Adrenal gland (tissue), 12 donors: ENCODE measurements around the gene GAS2L1. TPM values are rescaled to one million over a fixed set of nuclear protein-coding genes. Genes with fewer than 3 reads are reported as not detected.
A peak's percentile ranks its signal among the peaks of the same experiment; 100 is the strongest.

ENCODE experiments used
- DNase-seq, 7 donors: peaks; one replicate each; pipeline ENCODE4 v3.0.0-alpha.2; 2019 to 2020
- H3K27ac ChIP-seq, 5 donors: fragments of 200-600 bp; sonication (generic) in 4 of 5; 1 replicate in 3 of 5; 2 replicates in 2 of 5; pipeline versions ENCODE4 v1.5.1 to v1.8.0; 2016 to 2020; ENCODE audit warnings: mild to moderate bottlenecking in 1 of 5
- H3K27me3 ChIP-seq: fragments of 200-600 bp; 2 replicates; pipeline ENCODE4 v1.8.0; 2021
- H3K36me3 ChIP-seq, 2 donors: fragments of 200-600 bp; replicated peaks in 1 of 2; 1 replicate in 1 of 2; 2 replicates in 1 of 2; pipeline versions ENCODE4 v1.5.1 to v1.8.0; 2018 to 2022
- H3K4me1 ChIP-seq, 2 donors: fragments of 200-600 bp; replicated peaks in 1 of 2; 1 replicate in 1 of 2; 2 replicates in 1 of 2; pipeline versions ENCODE4 v1.5.1 to v1.8.0; 2018 to 2021
- H3K4me3 ChIP-seq, 4 donors: fragments of 200-600 bp; sonication (generic) in 3 of 4; one replicate each; pipeline ENCODE4 v1.5.1; 2016 to 2018
- H3K9me3 ChIP-seq, 3 donors: fragments of 200-600 bp; sonication (generic) in 1 of 3; replicated peaks in 1 of 3; 1 replicate in 2 of 3; 2 replicates in 1 of 3; pipeline versions ENCODE4 v1.5.1 to v1.8.0; 2016 to 2021
- POLR2A ChIP-seq, 2 donors: fragments of 450-650 bp; IDR thresholded peaks; one replicate each; pipeline ENCODE4 v1.6.1; 2017; ENCODE audit warnings: antibody characterized with exemption in 2 of 2, mild to moderate bottlenecking in 2 of 2, moderate library complexity in 1 of 2
- WGBS, 4 donors: extraction: QIAGEN DNeasy Blood & Tissue Kit in 2 of 4; methylation state at CpG; one replicate each; pipeline versions ENCODE4 v1.1.5 to v1.1.7; 2013 to 2017; 5-methylcytosine and 5-hydroxymethylcytosine counted together
- intact Hi-C, 2 donors: fragments of 100-400 bp; cut with DNase I; formaldehyde crosslinking; loops; one replicate each; pipeline versions ENCODE4 v1.14.1 to v1.15.0; 2022 to 2023
- polyA plus RNA-seq, 3 donors: library from polyadenylated mRNA; stranded (reverse); fragments of 200-250 nt in 2 of 3; fragments of 350-450 nt in 1 of 3; fragmentation: Illumina TruSeq in 1 of 3; extraction: RNeasy Lipid Tissue Mini Kit (QIAGEN cat#74804) in 1 of 3; gene quantifications; one replicate each; pipeline ENCODE4 v1.2.3, GENCODE V29; 2013 to 2014
- total RNA-seq, 9 donors: library from RNA; depleted of rRNA in 4 of 9; stranded (reverse); fragments of >200 nt in 4 of 9; fragments of 120-200 nt in 1 of 9; fragmentation: NEBNext Ultra II Directional in 1 of 9; extraction: Animal tissue kit (Norgen Biotek cat#: 25700) in 1 of 9; gene quantifications; one replicate each; pipeline versions ENCODE4 v1.1.0 to v1.2.4, GENCODE V29; 2013 to 2023
- TF ChIP-seq, protein P1 (sequence below), 6 experiments: fragments of 450-650 bp in 4 of 6; fragments of 200-600 bp in 2 of 6; sonication (generic) in 1 of 6; IDR thresholded peaks; 1 replicate in 5 of 6; 2 replicates in 1 of 6; pipeline versions ENCODE4 v1.5.1 to v1.8.0; 2016 to 2021; ENCODE audit warnings: antibody characterized with exemption in 6 of 6, mild to moderate bottlenecking in 2 of 6, moderate library complexity in 1 of 6
- donor health status: healthy with polysubstance abuse.
- donor health status: Bipolar disorder and iron deficiency.
- donor health status: DM: yes; HTN: yes; CAD: no.
- donor health status: DM: no; HTN: no; CAD: no.
- donor health status: DM: no; HTN: no; CAD: no.
- donor health status: DM: yes; HTN: yes; CAD: no.

GAS2L1 gene
- total and polyA plus RNA-seq, 12 donors = 3.6 to 87.3 (median 40.4) TPM

DNA sequence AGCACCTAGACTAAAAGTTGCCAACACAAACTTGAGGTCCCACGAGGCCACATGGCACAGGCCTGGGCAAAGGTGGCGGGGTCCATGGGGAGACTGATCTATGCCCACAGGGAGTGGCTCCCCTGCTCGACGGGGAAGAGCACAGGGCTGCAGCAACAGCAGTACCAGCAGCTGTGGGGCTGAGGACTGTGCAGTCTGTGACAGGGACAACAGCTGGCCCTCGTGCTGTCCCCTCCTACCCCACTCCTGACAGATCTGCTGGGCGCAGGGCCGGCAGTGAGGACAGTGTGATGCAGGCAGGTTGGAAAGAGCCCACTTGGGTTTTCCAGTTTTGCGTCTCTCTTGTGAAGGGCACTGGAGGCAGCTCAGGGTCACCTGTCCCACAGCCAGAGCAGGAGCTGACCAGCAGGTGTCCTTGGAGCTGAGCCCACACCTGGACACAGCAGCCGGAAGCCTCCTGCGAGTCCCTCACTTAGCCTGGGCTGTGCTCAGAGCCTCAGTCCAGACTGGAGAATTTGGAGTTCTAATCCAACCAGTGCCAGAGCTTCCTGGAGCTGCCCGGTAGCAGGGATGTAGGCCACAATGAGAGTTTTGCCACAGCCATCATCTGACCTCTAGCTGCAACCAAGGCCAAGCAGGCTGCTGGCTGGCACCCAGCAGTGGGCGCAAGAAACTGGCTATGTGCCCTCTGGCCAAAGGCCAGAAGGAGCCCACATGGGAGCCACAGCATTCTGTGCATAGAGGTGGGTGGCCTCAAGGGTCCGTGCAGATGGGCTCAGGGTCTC lies 3.6 kb upstream of the GAS2L1 start:
- H3K4me3 ChIP-seq = no peak overlapping the region
- peak; percentile 72 to 83 (median 80) for DNase-seq
- H3K27me3 ChIP-seq = no peaks in the 10 kb centered on the region
- TF ChIP-seq, protein P1, sequence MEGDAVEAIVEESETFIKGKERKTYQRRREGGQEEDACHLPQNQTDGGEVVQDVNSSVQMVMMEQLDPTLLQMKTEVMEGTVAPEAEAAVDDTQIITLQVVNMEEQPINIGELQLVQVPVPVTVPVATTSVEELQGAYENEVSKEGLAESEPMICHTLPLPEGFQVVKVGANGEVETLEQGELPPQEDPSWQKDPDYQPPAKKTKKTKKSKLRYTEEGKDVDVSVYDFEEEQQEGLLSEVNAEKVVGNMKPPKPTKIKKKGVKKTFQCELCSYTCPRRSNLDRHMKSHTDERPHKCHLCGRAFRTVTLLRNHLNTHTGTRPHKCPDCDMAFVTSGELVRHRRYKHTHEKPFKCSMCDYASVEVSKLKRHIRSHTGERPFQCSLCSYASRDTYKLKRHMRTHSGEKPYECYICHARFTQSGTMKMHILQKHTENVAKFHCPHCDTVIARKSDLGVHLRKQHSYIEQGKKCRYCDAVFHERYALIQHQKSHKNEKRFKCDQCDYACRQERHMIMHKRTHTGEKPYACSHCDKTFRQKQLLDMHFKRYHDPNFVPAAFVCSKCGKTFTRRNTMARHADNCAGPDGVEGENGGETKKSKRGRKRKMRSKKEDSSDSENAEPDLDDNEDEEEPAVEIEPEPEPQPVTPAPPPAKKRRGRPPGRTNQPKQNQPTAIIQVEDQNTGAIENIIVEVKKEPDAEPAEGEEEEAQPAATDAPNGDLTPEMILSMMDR (IDR thresholded peaks at IDR 0.05) = peak in 1 of 6 experiments; percentile 11
- TF ChIP-seq POLR2A (IDR thresholded peaks at IDR 0.05) = peak in 1 of 2 donors; percentile 26
- H3K9me3 ChIP-seq = no peaks in the 10 kb centered on the region
- H3K27ac ChIP-seq = peak overlapping the region; percentile 42 to 88 (median 64)
- 20 to 46% (median 34%) methylated on average over 4 to 13 of the region's 13 CpGs for WGBS, 4 donors
- H3K4me1 ChIP-seq = peaks cover 18 to 32% of the 10 kb centered on the region in 2 donors
- H3K36me3 ChIP-seq = peaks cover 0 to 33% of the 10 kb centered on the region in 2 donors
- intact Hi-C loops = no loop called here

DNA sequence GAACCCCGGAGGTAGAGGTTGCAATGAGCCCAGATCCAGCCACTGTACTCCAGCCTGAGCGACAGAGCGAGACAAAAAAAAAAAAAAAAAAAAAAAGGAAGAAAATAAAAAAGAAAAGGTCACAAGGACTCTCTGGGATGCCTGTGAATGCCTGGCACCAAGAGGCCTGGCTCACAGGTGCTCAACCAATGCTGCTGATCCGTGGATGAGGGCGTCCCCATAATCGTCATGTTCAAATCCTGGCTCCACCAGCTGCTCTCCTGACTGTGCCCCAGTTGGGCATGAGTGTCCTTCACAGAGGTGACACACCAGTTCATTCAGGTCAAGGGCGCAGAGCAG lies 645 bp upstream of the GAS2L1 start:
- peak overlapping the region in 1 of 4 donors; percentile 93 for H3K4me3 ChIP-seq
- peaks cover 46 to 61% of the 10 kb centered on the region in 2 donors for H3K4me1 ChIP-seq
- no peak for DNase-seq

DNA sequence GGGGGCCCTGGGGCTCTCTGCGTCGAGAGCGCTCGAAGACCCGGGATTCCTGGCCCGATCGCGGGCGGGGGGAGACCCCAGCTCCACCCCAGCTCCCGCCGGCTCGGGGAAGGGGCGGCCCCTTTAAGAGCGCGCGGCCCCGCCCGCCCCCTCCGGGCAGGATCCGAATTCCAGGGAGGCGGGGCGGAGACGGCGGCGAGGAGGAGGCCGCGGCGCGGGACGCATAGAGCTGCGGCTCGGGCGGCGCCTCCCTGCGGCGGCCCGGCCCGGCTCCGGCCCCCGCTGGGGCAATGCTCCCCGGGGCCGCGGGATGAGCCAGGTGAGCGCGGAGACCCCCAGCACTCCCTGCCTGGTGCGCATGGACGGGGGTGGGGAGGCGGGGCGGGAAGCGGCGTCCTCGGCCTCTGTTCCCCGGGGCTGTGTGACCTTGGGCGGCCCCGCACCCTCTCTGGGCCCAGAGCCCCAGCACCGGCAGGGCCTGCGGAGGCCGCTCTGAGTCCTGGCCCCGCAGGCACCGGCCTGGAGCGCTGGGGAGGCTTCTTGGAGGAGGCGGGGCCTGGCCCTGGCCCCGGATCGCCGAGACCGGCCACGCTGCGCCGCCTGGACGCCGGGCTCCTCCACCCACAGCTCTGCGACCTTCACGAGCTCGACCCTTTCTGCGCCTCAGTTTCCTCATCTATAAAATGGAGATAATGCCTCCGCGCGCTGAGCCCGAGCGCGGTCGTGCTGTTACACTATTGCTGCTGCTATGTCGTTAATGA lies 565 bp downstream of the GAS2L1 start:
- intact Hi-C loops = no loop called here
- Histone ChIP-seq H3K36me3 (no peaks in the 10 kb centered on the region), H3K9me3 (no peaks in the 10 kb centered on the region), H3K27ac (peak overlapping the region; percentile 43 to 93 (median 76)), H3K4me1 (peaks cover 54 to 72% of the 10 kb centered on the region in 2 donors), H3K4me3 (peak overlapping the region; percentile 3 to 93 (median 37)), H3K27me3 (no peaks in the 10 kb centered on the region)
- peak; percentile 76 to 87 (median 84) for DNase-seq
- TF ChIP-seq, protein P1 (IDR thresholded peaks at IDR 0.05) = peak in 1 of 6 experiments; percentile 8
- peak; percentile 34 to 60 for TF ChIP-seq POLR2A (IDR thresholded peaks at IDR 0.05)
- WGBS, 4 donors = 0 to 10% (median 6%) methylated on average over 1 to 83 of the region's 83 CpGs

More for the DNA sequence above, 645 bp upstream of the GAS2L1 start:
- H3K27me3 ChIP-seq = no peaks in the 10 kb centered on the region
- 23 to 50% (median 36%) methylated on average over 6 to 7 of the region's 7 CpGs for WGBS, 4 donors
- TF ChIP-seq POLR2A (IDR thresholded peaks at IDR 0.05) = no peak
- TF ChIP-seq, protein P1 (IDR thresholded peaks at IDR 0.05) = no peak
- peak overlapping the region in 4 of 5 donors; percentile 26 to 93 (median 72) for H3K27ac ChIP-seq
- intact Hi-C loops = no loop called here
- peaks cover 0 to 4% of the 10 kb centered on the region in 2 donors for H3K36me3 ChIP-seq
- H3K9me3 ChIP-seq = no peaks in the 10 kb centered on the region

DNA sequence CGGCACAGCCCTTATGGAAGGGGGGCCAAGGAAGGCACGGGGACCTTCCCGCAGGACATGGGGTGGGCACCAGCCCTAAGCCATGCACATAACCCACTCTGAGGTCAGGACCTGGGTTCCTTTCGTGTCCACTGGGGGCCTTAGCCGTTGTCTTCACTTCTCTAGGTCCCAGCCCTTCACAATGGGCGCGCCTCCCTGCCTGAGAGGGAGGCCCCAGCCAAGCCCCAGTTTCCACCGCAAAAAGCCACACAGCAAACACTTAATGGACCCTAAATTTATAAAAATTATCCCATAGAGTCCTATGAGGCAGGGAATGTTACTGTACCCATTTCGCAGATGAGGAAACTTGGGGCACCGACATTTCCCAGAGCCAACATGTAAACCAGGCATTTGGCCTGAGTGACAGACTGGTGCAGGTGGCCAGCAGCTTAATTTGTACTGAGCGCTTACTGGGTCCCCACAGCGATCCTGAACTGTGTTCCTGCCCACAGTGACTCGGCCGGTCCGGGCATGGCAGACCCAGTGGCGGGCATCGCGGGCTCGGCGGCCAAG lies 1.2 kb downstream of the GAS2L1 start:
- Histone ChIP-seq H3K36me3 (no peaks in the 10 kb centered on the region), H3K9me3 (no peaks in the 10 kb centered on the region), H3K4me1 (peaks cover 48 to 67% of the 10 kb centered on the region in 2 donors), H3K27ac (peak overlapping the region; percentile 43 to 93 (median 76)), H3K4me3 (peak overlapping the region; percentile 3 to 93 (median 37)), H3K27me3 (no peaks in the 10 kb centered on the region)
- WGBS, 4 donors = 47 to 82% (median 70%) methylated on average over 5 to 20 of the region's 20 CpGs
- peak in 1 of 7 donors; percentile 49 for DNase-seq
- intact Hi-C loops = no loop called here
- no peak for TF ChIP-seq POLR2A (IDR thresholded peaks at IDR 0.05)
- TF ChIP-seq, protein P1 (IDR thresholded peaks at IDR 0.05) = peak in 1 of 6 experiments; percentile 1
